OCI-LY1 (cell line): Measurements from ENCODE around the gene VSIG10.

Experiments
- H2AFZ ChIP-seq: fragments of 200-600 bp; sonication (generic), shearing (Covaris generic); 2 replicates; pipeline ENCODE4 v1.6.0; 2014; ENCODE audit warnings: antibody characterized with exemption, mild to moderate bottlenecking, low read length
- H3F3A ChIP-seq: fragments of 200-600 bp; sonication (generic), shearing (Covaris generic); 2 replicates; pipeline ENCODE4 v1.6.0; 2014; ENCODE audit warnings: mild to moderate bottlenecking, antibody characterized with exemption, low read length, moderate library complexity; ENCODE audit not compliant: insufficient read depth
- H3K27ac ChIP-seq: fragments of 200-600 bp; sonication (generic); 2 replicates; pipeline ENCODE4 v1.5.1; 2014; ENCODE audit warnings: low read length, mixed run types, mild to moderate bottlenecking, low read depth; ENCODE audit not compliant: poor library complexity, severe bottlenecking
- H3K27me3 ChIP-seq: fragments of 200-600 bp; sonication (generic); 2 replicates; pipeline ENCODE4 v1.6.0; 2014; ENCODE audit warnings: antibody characterized with exemption, mild to moderate bottlenecking, low read length, moderate library complexity; ENCODE audit not compliant: insufficient read depth
- H3K36me3 ChIP-seq: fragments of 200-600 bp; sonication (generic); 2 replicates; pipeline ENCODE4 v1.6.1; 2014; ENCODE audit warnings: mild to moderate bottlenecking, antibody characterized with exemption, low read length, moderate library complexity, mixed read lengths; ENCODE audit not compliant: insufficient read depth
- H3K4me1 ChIP-seq: fragments of 200-600 bp; sonication (generic); 2 replicates; pipeline ENCODE4 v1.5.1; 2014; ENCODE audit warnings: mild to moderate bottlenecking, low read length, moderate library complexity; ENCODE audit not compliant: insufficient read depth, severe bottlenecking
- H3K4me2 ChIP-seq: fragments of 200-600 bp; sonication (generic), shearing (Covaris generic); 2 replicates; pipeline ENCODE4 v1.6.1; 2014; ENCODE audit warnings: low read length
- H3K4me3 ChIP-seq: fragments of 200-600 bp; sonication (generic); 2 replicates; pipeline ENCODE4 v1.5.1; 2014; ENCODE audit warnings: low read length, low read depth, mild to moderate bottlenecking, mixed read lengths; ENCODE audit not compliant: poor library complexity, severe bottlenecking
- H3K79me2 ChIP-seq: fragments of 200-600 bp; shearing (Covaris generic); 2 replicates; pipeline ENCODE4 v1.6.1; 2016; ENCODE audit warnings: mixed run types, low read length, mixed read lengths; ENCODE audit not compliant: insufficient read depth
- H3K9ac ChIP-seq: fragments of 200-600 bp; sonication (generic), shearing (Covaris generic); 2 replicates; pipeline ENCODE4 v1.6.1; 2014; ENCODE audit warnings: mild to moderate bottlenecking, low read length, mixed read lengths
- H3K9me2 ChIP-seq: fragments of 200-600 bp; sonication (generic), shearing (Covaris generic); 2 replicates; pipeline ENCODE4 v1.6.1; 2014; ENCODE audit warnings: low read depth, mild to moderate bottlenecking, low read length, mixed read lengths
- H3K9me3 ChIP-seq: fragments of 200-600 bp; shearing (Covaris generic); 2 replicates; pipeline ENCODE4 v1.6.1; 2014; ENCODE audit warnings: low read length, mixed read lengths
- H4K20me1 ChIP-seq: fragments of 200-600 bp; sonication (generic), shearing (Covaris generic); 2 replicates; pipeline ENCODE4 v1.6.0; 2016; ENCODE audit warnings: mild to moderate bottlenecking, low read length; ENCODE audit not compliant: insufficient read depth
- EZH2 ChIP-seq: fragments of 200-600 bp; sonication (generic), shearing (Covaris generic); IDR thresholded peaks from 2 replicates; pipeline ENCODE4 v1.8.0; 2017; ENCODE audit warnings: borderline replicate concordance, mixed run types, mild to moderate bottlenecking, antibody characterized with exemption, low read length, moderate library complexity, mixed read lengths
- TF ChIP-seq, protein P1 (sequence below): fragments of 200-600 bp; sonication (generic), shearing (Covaris generic); IDR thresholded peaks from 2 replicates; pipeline ENCODE4 v1.5.1; 2017; ENCODE audit warnings: mild to moderate bottlenecking, antibody characterized with exemption, low read length, moderate library complexity, mixed read lengths

Gene VSIG10

DNA sequence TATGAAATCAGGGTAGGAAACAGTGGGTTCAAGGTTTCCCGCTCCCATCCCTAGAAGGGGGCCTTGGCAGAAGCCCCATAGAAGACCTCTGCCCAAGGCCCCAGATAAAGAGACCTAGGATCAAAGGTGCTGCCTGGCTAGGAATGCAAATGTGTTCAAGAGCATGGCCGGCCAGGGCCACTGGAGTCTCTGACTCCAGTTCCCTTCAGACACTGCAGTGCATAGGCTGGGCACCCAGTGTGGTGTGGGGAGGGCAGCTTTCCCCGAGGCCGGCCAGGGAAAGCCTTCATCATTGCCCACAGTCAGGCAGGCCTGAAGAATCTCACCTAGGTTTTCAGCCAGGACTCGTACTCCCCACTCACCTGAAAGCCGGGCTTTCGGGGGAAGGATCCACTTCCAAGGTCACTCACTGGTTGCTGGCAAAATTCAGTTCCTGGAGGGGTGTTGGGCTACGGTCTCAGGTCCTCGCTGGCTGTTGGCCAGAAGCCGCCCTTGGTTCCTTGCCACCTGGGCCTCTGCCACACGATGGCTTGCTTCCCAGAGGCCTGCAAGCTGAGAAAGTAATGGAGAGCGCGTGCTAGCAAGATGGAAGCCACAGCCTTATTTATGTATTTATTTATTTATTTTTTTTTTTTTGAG, 22.4 kb upstream of the VSIG10 start:
- TF ChIP-seq, protein P1, sequence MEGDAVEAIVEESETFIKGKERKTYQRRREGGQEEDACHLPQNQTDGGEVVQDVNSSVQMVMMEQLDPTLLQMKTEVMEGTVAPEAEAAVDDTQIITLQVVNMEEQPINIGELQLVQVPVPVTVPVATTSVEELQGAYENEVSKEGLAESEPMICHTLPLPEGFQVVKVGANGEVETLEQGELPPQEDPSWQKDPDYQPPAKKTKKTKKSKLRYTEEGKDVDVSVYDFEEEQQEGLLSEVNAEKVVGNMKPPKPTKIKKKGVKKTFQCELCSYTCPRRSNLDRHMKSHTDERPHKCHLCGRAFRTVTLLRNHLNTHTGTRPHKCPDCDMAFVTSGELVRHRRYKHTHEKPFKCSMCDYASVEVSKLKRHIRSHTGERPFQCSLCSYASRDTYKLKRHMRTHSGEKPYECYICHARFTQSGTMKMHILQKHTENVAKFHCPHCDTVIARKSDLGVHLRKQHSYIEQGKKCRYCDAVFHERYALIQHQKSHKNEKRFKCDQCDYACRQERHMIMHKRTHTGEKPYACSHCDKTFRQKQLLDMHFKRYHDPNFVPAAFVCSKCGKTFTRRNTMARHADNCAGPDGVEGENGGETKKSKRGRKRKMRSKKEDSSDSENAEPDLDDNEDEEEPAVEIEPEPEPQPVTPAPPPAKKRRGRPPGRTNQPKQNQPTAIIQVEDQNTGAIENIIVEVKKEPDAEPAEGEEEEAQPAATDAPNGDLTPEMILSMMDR = no peak
- no peak for TF ChIP-seq EZH2
- Histone ChIP-seq H3K27ac (no peak overlapping the region), H3K79me2 (no peaks in the 10 kb centered on the region), H3K4me1 (no peaks in the 10 kb centered on the region), H4K20me1 (no peaks in the 10 kb centered on the region), H3K36me3 (no peaks in the 10 kb centered on the region), H3K9me3 (no peaks in the 10 kb centered on the region), H3K9ac (no peak overlapping the region), H3F3A (no peaks in the 10 kb centered on the region), H2AFZ (no peak overlapping the region), H3K4me3 (no peak overlapping the region), H3K9me2 (no peaks in the 10 kb centered on the region), H3K4me2 (no peak overlapping the region), H3K27me3 (no peaks in the 10 kb centered on the region)

DNA sequence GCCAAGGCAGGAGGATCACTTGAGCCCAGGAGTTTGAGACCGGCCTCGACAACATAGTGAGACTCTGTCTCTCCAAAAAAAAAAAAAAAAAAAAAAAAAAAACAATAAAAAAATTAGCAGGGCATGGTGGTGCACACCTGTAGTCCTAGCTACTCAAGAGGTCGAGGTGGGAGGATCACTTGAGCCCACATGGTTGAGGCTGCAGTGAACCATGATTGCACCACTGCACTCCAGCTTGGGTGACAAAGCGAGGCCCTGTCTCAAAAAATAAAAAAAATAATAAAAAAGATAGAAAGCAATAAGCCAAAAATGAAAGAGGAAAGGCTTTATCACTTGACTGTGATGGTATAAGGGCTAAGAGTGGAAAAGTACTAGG, 21.9 kb upstream of the VSIG10 start:
- Histone ChIP-seq H3K9me2 (no peaks in the 10 kb centered on the region), H3K36me3 (no peaks in the 10 kb centered on the region), H3K79me2 (no peaks in the 10 kb centered on the region), H3K27me3 (no peaks in the 10 kb centered on the region), H3K4me2 (no peak overlapping the region), H3K9ac (no peak overlapping the region), H4K20me1 (no peaks in the 10 kb centered on the region), H3K27ac (no peak overlapping the region), H3K4me1 (no peaks in the 10 kb centered on the region), H3K9me3 (no peaks in the 10 kb centered on the region), H2AFZ (no peak overlapping the region), H3K4me3 (no peak overlapping the region), H3F3A (no peaks in the 10 kb centered on the region)
- no peak for TF ChIP-seq EZH2
- TF ChIP-seq, protein P1 = no peak

DNA sequence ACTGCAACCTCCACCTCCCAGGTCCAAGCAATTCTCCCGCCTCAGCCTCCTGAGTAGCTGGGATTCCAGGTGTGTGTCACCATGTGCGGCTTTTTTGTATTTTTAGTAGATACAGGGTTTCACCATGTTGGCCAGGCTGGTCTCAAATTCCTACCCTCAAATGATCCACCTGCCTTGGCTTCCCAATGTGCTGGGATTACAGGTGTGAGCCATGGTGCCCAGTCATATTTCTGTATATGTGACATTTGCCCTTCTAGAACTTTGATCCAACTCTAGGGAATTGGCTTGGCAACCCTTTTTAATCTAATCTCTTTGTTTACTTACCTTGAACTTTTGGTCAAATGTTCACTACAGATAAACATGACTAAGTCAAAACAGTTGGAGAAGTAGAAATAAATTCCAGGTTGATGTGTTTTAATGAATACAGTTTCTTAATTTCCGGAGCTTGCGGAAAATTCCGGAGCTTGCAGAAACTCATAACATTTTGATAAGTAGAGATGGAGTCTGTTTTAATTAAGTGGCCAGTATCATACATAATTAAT, 20.6 kb upstream of the VSIG10 start:
- Histone ChIP-seq H3K9ac (no peak overlapping the region), H3K27ac (no peak overlapping the region), H3K27me3 (no peaks in the 10 kb centered on the region), H3K79me2 (no peaks in the 10 kb centered on the region), H3K9me3 (no peaks in the 10 kb centered on the region), H3K36me3 (no peaks in the 10 kb centered on the region), H3K4me3 (no peak overlapping the region), H3K4me2 (no peak overlapping the region), H2AFZ (no peak overlapping the region), H3K4me1 (no peaks in the 10 kb centered on the region), H3K9me2 (no peaks in the 10 kb centered on the region), H3F3A (no peaks in the 10 kb centered on the region), H4K20me1 (no peaks in the 10 kb centered on the region)
- TF ChIP-seq, protein P1 = no peak
- no peak for TF ChIP-seq EZH2
